SU-DHL-6 (cell line): ENCODE data around the gene HNF1B.

Experiments
- H2AFZ ChIP-seq: fragments of 200-600 bp; sonication (generic); 2 replicates; pipeline ENCODE4 v1.6.1; 2014; ENCODE audit warnings: low read depth, mild to moderate bottlenecking, moderate library complexity, mixed read lengths, antibody characterized with exemption, low read length; ENCODE audit not compliant: severe bottlenecking
- H3F3A ChIP-seq: fragments of 200-600 bp; shearing (Covaris generic); 2 replicates; pipeline ENCODE4 v1.6.0; 2016; ENCODE audit warnings: antibody characterized with exemption, mild to moderate bottlenecking; ENCODE audit not compliant: insufficient read depth
- H3K27ac ChIP-seq: fragments of 200-600 bp; sonication (generic); 2 replicates; pipeline ENCODE4 v1.5.1; 2016; ENCODE audit warnings: low read depth, mild to moderate bottlenecking, low read length, moderate library complexity, mixed read lengths
- H3K27me3 ChIP-seq: fragments of 200-600 bp; sonication (generic), shearing (Covaris generic); 2 replicates; pipeline ENCODE4 v1.6.0; 2014; ENCODE audit warnings: mild to moderate bottlenecking, low read length
- H3K36me3 ChIP-seq: fragments of 200-600 bp; sonication (generic); 2 replicates; pipeline ENCODE4 v1.6.1; 2014; ENCODE audit warnings: mild to moderate bottlenecking, low read length, mixed read lengths
- H3K4me2 ChIP-seq: fragments of 300-600, 200-600 bp; shearing (Covaris generic), sonication (generic); 2 replicates; pipeline ENCODE4 v1.6.0; 2014; ENCODE audit warnings: low read length, low read depth, mild to moderate bottlenecking; ENCODE audit not compliant: poor library complexity, severe bottlenecking
- H3K4me3 ChIP-seq: fragments of 200-600 bp; sonication (generic); 2 replicates; pipeline ENCODE4 v1.5.1; 2014; ENCODE audit warnings: antibody characterized with exemption, low read length, mild to moderate bottlenecking, mixed read lengths; ENCODE audit not compliant: insufficient read depth, poor library complexity, severe bottlenecking
- H3K79me2 ChIP-seq: fragments of 200-600 bp; sonication (generic); 2 replicates; pipeline ENCODE4 v1.6.1; 2014; ENCODE audit warnings: mild to moderate bottlenecking, low read length, moderate library complexity; ENCODE audit not compliant: insufficient read depth
- H3K9ac ChIP-seq: fragments of 200-600 bp; sonication (generic); 2 replicates; pipeline ENCODE4 v1.7.0; 2014; ENCODE audit warnings: mild to moderate bottlenecking, low read length
- H3K9me2 ChIP-seq: fragments of 200-600 bp; sonication (generic); replicated peaks from 2 replicates; pipeline ENCODE4 v1.6.1; 2014; ENCODE audit warnings: low read length; ENCODE audit not compliant: insufficient read depth
- H3K9me3 ChIP-seq: fragments of 200-600 bp; sonication (generic); 2 replicates; pipeline ENCODE4 v1.6.1; 2014; ENCODE audit warnings: low read length, mixed read lengths; ENCODE audit not compliant: insufficient read depth
- H4K20me1 ChIP-seq: fragments of 200-600 bp; sonication (generic); 2 replicates; pipeline ENCODE4 v1.6.1; 2014; ENCODE audit warnings: low read depth, mild to moderate bottlenecking, antibody characterized with exemption, low read length, moderate library complexity, mixed read lengths
- EZH2phosphoT487 ChIP-seq: fragments of 200-600 bp; sonication (generic), shearing (Covaris generic); conservative IDR thresholded peaks from 2 replicates; pipeline ENCODE4 v1.6.1; 2018; ENCODE audit warnings: mild to moderate bottlenecking, antibody characterized with exemption, low read length, moderate library complexity, mixed read lengths
- TF ChIP-seq, protein P1 (sequence below): fragments of 200-600 bp; sonication (generic); IDR thresholded peaks from one replicate; pipeline ENCODE4 v1.5.1; 2017; ENCODE audit warnings: antibody characterized with exemption, mild to moderate bottlenecking, low read length, moderate library complexity; ENCODE audit not compliant: insufficient read depth, poor library complexity, severe bottlenecking

Gene HNF1B

DNA sequence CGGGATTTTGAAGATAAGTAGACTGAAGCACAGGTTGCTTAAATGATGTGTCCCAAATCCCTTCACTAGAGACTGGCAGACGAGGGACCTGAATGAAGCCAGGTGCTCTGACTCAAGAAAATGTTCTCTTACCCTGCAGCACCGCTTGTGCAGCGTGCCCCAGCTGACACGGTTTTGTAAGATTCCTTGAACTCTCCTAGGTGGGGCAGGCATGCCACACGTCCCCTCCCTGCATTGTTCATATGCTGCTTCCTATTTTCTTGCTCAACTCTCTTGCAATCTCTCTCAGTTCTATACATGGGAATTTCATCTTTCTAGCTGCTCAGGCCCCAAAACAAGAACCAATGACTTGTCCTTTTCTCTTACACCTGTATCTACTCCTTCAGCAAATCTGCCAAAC lies 22.1 kb upstream of the HNF1B start:
- no peaks in the 10 kb centered on the region for H4K20me1 ChIP-seq
- H3K79me2 ChIP-seq, result no peaks in the 10 kb centered on the region
- H3K27ac ChIP-seq, result no peak overlapping the region
- no peak overlapping the region for H3K9ac ChIP-seq
- H3F3A ChIP-seq, result no peaks in the 10 kb centered on the region
- H3K27me3 ChIP-seq, result no peaks in the 10 kb centered on the region
- H3K36me3 ChIP-seq, result no peaks in the 10 kb centered on the region
- no peak overlapping the region for H2AFZ ChIP-seq
- no peaks in the 10 kb centered on the region for H3K9me3 ChIP-seq
- TF ChIP-seq, protein P1, sequence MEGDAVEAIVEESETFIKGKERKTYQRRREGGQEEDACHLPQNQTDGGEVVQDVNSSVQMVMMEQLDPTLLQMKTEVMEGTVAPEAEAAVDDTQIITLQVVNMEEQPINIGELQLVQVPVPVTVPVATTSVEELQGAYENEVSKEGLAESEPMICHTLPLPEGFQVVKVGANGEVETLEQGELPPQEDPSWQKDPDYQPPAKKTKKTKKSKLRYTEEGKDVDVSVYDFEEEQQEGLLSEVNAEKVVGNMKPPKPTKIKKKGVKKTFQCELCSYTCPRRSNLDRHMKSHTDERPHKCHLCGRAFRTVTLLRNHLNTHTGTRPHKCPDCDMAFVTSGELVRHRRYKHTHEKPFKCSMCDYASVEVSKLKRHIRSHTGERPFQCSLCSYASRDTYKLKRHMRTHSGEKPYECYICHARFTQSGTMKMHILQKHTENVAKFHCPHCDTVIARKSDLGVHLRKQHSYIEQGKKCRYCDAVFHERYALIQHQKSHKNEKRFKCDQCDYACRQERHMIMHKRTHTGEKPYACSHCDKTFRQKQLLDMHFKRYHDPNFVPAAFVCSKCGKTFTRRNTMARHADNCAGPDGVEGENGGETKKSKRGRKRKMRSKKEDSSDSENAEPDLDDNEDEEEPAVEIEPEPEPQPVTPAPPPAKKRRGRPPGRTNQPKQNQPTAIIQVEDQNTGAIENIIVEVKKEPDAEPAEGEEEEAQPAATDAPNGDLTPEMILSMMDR, result no peak
- TF ChIP-seq EZH2phosphoT487, result no peak
- H3K9me2 ChIP-seq, result no peaks in the 10 kb centered on the region
- no peak overlapping the region for H3K4me2 ChIP-seq
- no peak overlapping the region for H3K4me3 ChIP-seq

DNA sequence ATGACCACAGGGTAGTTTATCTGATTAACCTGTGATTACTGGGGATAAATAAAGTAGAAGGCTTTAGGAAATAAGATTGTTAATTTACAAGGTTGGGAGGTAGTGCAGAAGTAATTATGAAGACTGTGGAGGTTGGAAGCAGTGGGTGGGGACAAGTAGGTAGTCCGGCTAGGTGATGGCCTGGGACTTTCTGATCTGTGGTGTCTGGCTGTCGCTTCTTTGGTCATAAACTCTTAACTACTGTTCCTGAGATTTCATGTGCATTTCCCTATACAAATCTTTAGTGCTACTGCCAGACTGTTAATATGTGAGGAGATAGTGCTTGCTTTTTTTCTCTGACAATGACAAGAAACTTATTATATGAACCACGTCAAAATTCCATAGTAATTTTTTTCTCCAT lies 19.5 kb upstream of the HNF1B start:
- H3K9me2 ChIP-seq, result no peaks in the 10 kb centered on the region
- no peak overlapping the region for H3K9ac ChIP-seq
- no peaks in the 10 kb centered on the region for H4K20me1 ChIP-seq
- TF ChIP-seq, protein P1, result no peak
- no peak for TF ChIP-seq EZH2phosphoT487
- no peak overlapping the region for H2AFZ ChIP-seq
- no peaks in the 10 kb centered on the region for H3K36me3 ChIP-seq
- H3K27me3 ChIP-seq, result no peaks in the 10 kb centered on the region
- H3K27ac ChIP-seq, result no peak overlapping the region
- no peaks in the 10 kb centered on the region for H3F3A ChIP-seq
- no peak overlapping the region for H3K4me2 ChIP-seq
- H3K79me2 ChIP-seq, result no peaks in the 10 kb centered on the region
- no peak overlapping the region for H3K4me3 ChIP-seq
- no peaks in the 10 kb centered on the region for H3K9me3 ChIP-seq

DNA sequence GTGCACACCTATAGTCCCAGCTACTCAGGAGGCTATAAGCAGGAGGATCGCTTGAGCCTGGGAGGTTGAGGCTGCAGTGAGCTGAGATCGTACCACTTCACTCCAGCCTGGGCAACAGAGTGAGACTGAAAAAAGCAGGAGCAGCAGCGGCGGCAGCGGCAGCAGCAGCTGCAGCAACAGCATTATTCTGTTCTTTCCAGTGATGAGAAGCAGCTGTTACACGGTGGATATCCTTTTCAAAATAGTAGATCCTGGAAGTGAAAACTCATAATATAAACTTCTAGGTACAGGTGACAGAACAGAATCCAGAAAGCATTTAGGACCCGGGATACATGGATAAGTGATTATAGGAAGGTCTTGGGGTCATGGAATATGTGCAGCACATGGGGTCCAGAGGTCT lies 17.8 kb upstream of the HNF1B start:
- no peak overlapping the region for H3K4me2 ChIP-seq
- H3F3A ChIP-seq, result no peaks in the 10 kb centered on the region
- no peaks in the 10 kb centered on the region for H3K27me3 ChIP-seq
- no peak overlapping the region for H3K9ac ChIP-seq
- no peaks in the 10 kb centered on the region for H3K79me2 ChIP-seq
- no peaks in the 10 kb centered on the region for H3K9me2 ChIP-seq
- TF ChIP-seq EZH2phosphoT487, result no peak
- TF ChIP-seq, protein P1, result no peak
- H3K27ac ChIP-seq, result no peak overlapping the region
- no peak overlapping the region for H3K4me3 ChIP-seq
- no peaks in the 10 kb centered on the region for H3K36me3 ChIP-seq
- no peak overlapping the region for H2AFZ ChIP-seq
- H3K9me3 ChIP-seq, result no peaks in the 10 kb centered on the region
- no peaks in the 10 kb centered on the region for H4K20me1 ChIP-seq

DNA sequence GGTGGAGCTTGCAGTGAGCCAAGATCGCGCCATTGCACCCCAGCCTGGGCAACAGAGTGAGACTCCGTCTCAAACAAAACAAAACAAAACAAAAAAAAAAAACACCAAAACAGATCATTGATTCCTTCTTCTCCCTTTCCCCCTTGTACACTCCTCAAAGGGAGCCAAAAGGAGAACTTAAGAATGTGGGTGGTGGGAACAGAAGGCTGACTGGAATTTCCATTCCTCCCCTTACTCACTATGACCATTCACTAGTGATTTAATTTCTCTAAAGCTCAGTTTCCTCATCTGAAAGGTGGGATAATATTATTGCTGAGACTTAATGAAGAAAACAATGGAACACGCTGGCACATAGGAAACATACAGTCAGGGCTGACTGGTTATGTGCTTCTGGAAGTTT lies 17.1 kb upstream of the HNF1B start:
- TF ChIP-seq, protein P1, result no peak
- TF ChIP-seq EZH2phosphoT487, result no peak
- H3K36me3 ChIP-seq, result no peaks in the 10 kb centered on the region
- H3K4me3 ChIP-seq, result no peak overlapping the region
- no peak overlapping the region for H2AFZ ChIP-seq
- no peak overlapping the region for H3K4me2 ChIP-seq
- no peaks in the 10 kb centered on the region for H3K9me2 ChIP-seq
- no peaks in the 10 kb centered on the region for H3K79me2 ChIP-seq
- H3F3A ChIP-seq, result no peaks in the 10 kb centered on the region
- H3K9me3 ChIP-seq, result no peaks in the 10 kb centered on the region
- H3K27ac ChIP-seq, result no peak overlapping the region
- no peaks in the 10 kb centered on the region for H3K27me3 ChIP-seq
- H3K9ac ChIP-seq, result no peak overlapping the region
- no peaks in the 10 kb centered on the region for H4K20me1 ChIP-seq
